ENCODE data around the gene WNK3. TPM values are rescaled to one million over a fixed set of nuclear protein-coding genes. Genes with fewer than 3 reads are reported as not detected.
A peak's percentile ranks its signal among the peaks of the same experiment; 100 is the strongest.

Gene WNK3
- total and polyA plus RNA-seq, 2 donors (not counting 3 experiments of a cell fraction or from before 2014, with no cell fraction given): 0.30 to 2.7 TPM

DNA sequence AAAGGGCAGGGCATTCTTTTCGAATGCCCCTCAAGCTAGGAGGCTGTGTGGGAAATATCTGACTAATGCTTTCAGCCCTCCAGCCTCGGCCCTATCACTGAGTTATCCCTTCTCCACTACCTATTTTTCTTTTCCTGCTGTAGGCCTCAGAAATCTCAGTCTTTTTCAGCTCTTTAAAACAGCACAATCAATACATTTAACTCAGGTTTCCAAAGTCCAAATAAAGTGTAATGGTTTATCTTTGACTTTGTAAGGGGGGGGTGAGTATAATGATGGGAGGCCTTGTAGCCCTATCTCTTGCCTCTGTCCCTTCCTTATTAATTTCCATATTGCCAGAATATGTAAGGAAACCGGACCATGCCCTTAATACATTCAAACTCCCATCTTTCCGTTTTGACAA is 1.6 kb upstream of the WNK3 start:
- DNase-seq (ENCODE audit: low read depth, low spot score): no peak
- H2AFZ ChIP-seq (ENCODE audit: low read depth, low read length): peak overlapping the region; percentile 36
- no peaks in the 10 kb centered on the region for H4K20me1 ChIP-seq (replicated peaks; ENCODE audit: control insufficient read depth, extremely low read depth, insufficient read depth, low read length)
- ChIA-PET POLR2A (no interaction called here), CTCF (interaction anchor here (1.0 kb wide), 1 partner anchor 79 kb away, joined by 3 read pairs; no protein-coding TSS in a partner anchor)
- no peak overlapping the region for H3K4me3 ChIP-seq (replicated peaks in 1 of 3; ENCODE audit: insufficient read depth in 1 of 3, low read depth in 1 of 3, low read length in 3 of 3)
- TF ChIP-seq MYC (IDR thresholded peaks at IDR 0.05; ENCODE audit: low read depth, low read length): no peak
- no peak for TF ChIP-seq POLR2A (IDR thresholded peaks at IDR 0.05; ENCODE audit: low read depth, low read length)
- no peak for TF ChIP-seq FOS (IDR thresholded peaks at IDR 0.05; ENCODE audit: borderline replicate concordance, insufficient read depth, low read length)
- TF ChIP-seq POLR2AphosphoS5 (IDR thresholded peaks at IDR 0.05; ENCODE audit: insufficient read depth, low read depth, low read length): no peak
- TF ChIP-seq EZH2 (IDR thresholded peaks at IDR 0.05; ENCODE audit: borderline replicate concordance, low read depth, low read length, severe bottlenecking): no peak
- TF ChIP-seq, protein P1, sequence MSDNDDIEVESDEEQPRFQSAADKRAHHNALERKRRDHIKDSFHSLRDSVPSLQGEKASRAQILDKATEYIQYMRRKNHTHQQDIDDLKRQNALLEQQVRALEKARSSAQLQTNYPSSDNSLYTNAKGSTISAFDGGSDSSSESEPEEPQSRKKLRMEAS (IDR thresholded peaks at IDR 0.05; ENCODE audit: insufficient read depth, insufficient read length): no peak
- TF ChIP-seq GATA2 (IDR thresholded peaks at IDR 0.05; ENCODE audit: insufficient read depth, insufficient read length, low read depth, low read length): no peak
- TF ChIP-seq, protein P2, sequence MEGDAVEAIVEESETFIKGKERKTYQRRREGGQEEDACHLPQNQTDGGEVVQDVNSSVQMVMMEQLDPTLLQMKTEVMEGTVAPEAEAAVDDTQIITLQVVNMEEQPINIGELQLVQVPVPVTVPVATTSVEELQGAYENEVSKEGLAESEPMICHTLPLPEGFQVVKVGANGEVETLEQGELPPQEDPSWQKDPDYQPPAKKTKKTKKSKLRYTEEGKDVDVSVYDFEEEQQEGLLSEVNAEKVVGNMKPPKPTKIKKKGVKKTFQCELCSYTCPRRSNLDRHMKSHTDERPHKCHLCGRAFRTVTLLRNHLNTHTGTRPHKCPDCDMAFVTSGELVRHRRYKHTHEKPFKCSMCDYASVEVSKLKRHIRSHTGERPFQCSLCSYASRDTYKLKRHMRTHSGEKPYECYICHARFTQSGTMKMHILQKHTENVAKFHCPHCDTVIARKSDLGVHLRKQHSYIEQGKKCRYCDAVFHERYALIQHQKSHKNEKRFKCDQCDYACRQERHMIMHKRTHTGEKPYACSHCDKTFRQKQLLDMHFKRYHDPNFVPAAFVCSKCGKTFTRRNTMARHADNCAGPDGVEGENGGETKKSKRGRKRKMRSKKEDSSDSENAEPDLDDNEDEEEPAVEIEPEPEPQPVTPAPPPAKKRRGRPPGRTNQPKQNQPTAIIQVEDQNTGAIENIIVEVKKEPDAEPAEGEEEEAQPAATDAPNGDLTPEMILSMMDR (IDR thresholded peaks at IDR 0.05; ENCODE audit: extremely low read depth in 1 of 2, insufficient read depth in 1 of 2, low read depth in 1 of 2, low read length in 2 of 2): no peak
- no peak for TF ChIP-seq JUN (IDR thresholded peaks at IDR 0.05; ENCODE audit: borderline replicate concordance, insufficient read depth, insufficient read length, low read depth)
- no peak for FAIRE-seq
- H3K9ac ChIP-seq (replicated peaks; ENCODE audit: extremely low read depth, insufficient read depth, low read length): no peak overlapping the region
- no peaks in the 10 kb centered on the region for H3K9me3 ChIP-seq (replicated peaks; ENCODE audit: control insufficient read depth, insufficient read depth, low read length)
- no peaks in the 10 kb centered on the region for H3K36me3 ChIP-seq (ENCODE audit: control insufficient read depth in 2 of 2, extremely low read depth in 1 of 2, insufficient read depth in 2 of 2, low read length in 2 of 2)
- H3K4me2 ChIP-seq (ENCODE audit: insufficient read depth, low read length): peak overlapping the region; percentile 5
- dilution Hi-C loops (cut with MboI; ENCODE audit: extremely low pct_ligation_motif_present, low sequenced_read_pairs) (no loop called here), intact Hi-C loops (cut with micrococcal nuclease) (loop anchor here (2.0 to 10.0 kb wide), 4 partner anchors 85 to 698 kb away; partner anchors contain the start of genes FAM120C and TSR2)
- BruUV-seq (replicated peaks): no TSS peak
- H3K4me1 ChIP-seq (ENCODE audit: control insufficient read depth, extremely low read depth, insufficient read depth, low read length): no peaks in the 10 kb centered on the region
- no peaks in the 10 kb centered on the region for H3K9me1 ChIP-seq (replicated peaks; ENCODE audit: control insufficient read depth, extremely low read depth, insufficient read depth, low read length)
- peaks cover 3 to 6% of the 10 kb centered on the region in 2 experiments for H3K27me3 ChIP-seq (ENCODE audit: control insufficient read depth in 2 of 2, insufficient read depth in 2 of 2, low read length in 2 of 2)
- H3K79me2 ChIP-seq (ENCODE audit: control insufficient read depth, insufficient read depth, low read length): no peaks in the 10 kb centered on the region
- no peak overlapping the region for H3K27ac ChIP-seq (ENCODE audit: insufficient read depth, low read depth, low read length)
